ENCODE data around the gene LGR6. TPM values are rescaled to one million over a fixed set of nuclear protein-coding genes. Genes with fewer than 3 reads are reported as not detected.
A peak's percentile ranks its signal among the peaks of the same experiment; 100 is the strongest.
"Not testable (repeated sequence)": the region's sequence is repeated elsewhere in the genome, so short reads cannot be mapped to it uniquely, and the experiment has no call there.

The LGR6 gene
- total RNA-seq, 2 donors from 2014 or later: 5.8 to 5.9 TPM

GRCh38 chr1:202261209-202261958 lies 67.8 kb downstream of the LGR6 start:
- H3K27me3 Mint-ChIP-seq; H3K36me3 Mint-ChIP-seq; ATAC-seq; H3K4me3 Mint-ChIP-seq; H3K27ac Mint-ChIP-seq; H3K9me3 Mint-ChIP-seq; DNase-seq (ENCODE audit: low spot score): not testable (repeated sequence)
- peaks cover 17 to 18% of the 10 kb centered on the region in 2 donors for H3K4me1 Mint-ChIP-seq (ENCODE audit: low read depth in 2 of 2)

GRCh38 chr1:202263628-202264027 lies 70.0 kb downstream of the LGR6 start:
- peak; percentile 77 to 84 for ATAC-seq

GRCh38 chr1:202264300-202264699 lies 70.7 kb downstream of the LGR6 start:
- Mint-ChIP-seq H3K9me3 (no peaks in the 10 kb centered on the region), H3K4me1 (ENCODE audit: low read depth in 2 of 2) (peaks cover 8 to 10% of the 10 kb centered on the region in 2 donors), H3K27me3 (no peaks in the 10 kb centered on the region), H3K36me3 (peaks cover 5% of the 10 kb centered on the region), H3K27ac (peak overlapping the region; percentile 68 to 76), H3K4me3 (no peak overlapping the region)
- no peak for DNase-seq (ENCODE audit: low spot score)
- peak in 1 of 2 donors; percentile 47 for ATAC-seq

More at GRCh38 chr1:202263628-202264027, 70.0 kb downstream of the LGR6 start:
- H3K36me3 Mint-ChIP-seq: peaks cover 5% of the 10 kb centered on the region
- no peak for DNase-seq (ENCODE audit: low spot score)
- peak overlapping the region; percentile 68 to 76 for H3K27ac Mint-ChIP-seq
- peak overlapping the region; percentile 74 for H3K4me3 Mint-ChIP-seq
- no peaks in the 10 kb centered on the region for H3K9me3 Mint-ChIP-seq
- peaks cover 8 to 10% of the 10 kb centered on the region in 2 donors for H3K4me1 Mint-ChIP-seq (ENCODE audit: low read depth in 2 of 2)
- no peaks in the 10 kb centered on the region for H3K27me3 Mint-ChIP-seq

- no peaks in the 10 kb centered on the region for H3K27me3 Mint-ChIP-seq
- H3K4me3 Mint-ChIP-seq: no peak overlapping the region
- no peak for DNase-seq (ENCODE audit: low spot score)
- H3K9me3 Mint-ChIP-seq: no peaks in the 10 kb centered on the region
- H3K4me1 Mint-ChIP-seq (ENCODE audit: low read depth in 2 of 2): peaks cover 8% of the 10 kb centered on the region in 2 donors
- peak overlapping the region; percentile 68 to 76 for H3K27ac Mint-ChIP-seq
- peaks cover 5% of the 10 kb centered on the region for H3K36me3 Mint-ChIP-seq
- no peak for ATAC-seq
These were observed 71.1 kb downstream of the LGR6 start for GRCh38 chr1:202264726-202265125.

DNA sequence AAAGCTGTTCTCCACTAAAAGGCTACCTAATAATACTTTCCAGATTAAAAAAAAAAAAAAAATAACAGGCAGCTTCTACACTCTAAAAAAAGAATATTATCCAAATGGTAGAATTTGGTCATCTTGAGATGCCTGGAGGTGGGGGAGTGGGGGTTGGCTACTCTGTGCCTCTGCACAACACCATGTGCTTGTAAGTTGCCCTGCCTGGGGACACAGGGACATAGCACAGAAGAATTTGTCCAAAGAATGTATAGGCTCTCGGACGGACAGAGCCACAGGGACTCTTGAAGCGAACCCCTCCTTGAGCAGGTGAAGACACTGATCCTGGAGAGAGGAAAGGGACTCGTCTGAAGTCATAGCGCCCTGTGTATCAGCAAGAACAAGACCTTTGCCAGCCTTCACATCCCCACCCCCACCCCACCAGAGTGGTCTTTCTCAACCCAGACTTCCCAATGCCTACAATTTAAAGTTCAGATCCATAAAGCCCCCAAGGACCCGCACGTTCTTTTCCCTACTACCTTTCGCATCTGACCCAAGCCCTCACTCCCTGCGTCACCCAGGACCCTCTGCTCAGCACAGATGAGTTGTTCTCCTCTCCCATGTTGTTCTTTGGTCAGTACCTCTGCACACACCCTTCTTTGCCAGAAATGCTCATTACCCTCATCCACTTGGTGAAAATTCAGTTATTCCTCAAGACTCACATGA lies 72.6 kb downstream of the LGR6 start:
- no peaks in the 10 kb centered on the region for H3K27me3 Mint-ChIP-seq
- H3K36me3 Mint-ChIP-seq: peaks cover 5% of the 10 kb centered on the region
- DNase-seq (ENCODE audit: low spot score): no peak
- no peak overlapping the region for H3K4me3 Mint-ChIP-seq
- H3K9me3 Mint-ChIP-seq: no peaks in the 10 kb centered on the region
- H3K27ac Mint-ChIP-seq: no peak overlapping the region
- no peak for ATAC-seq
- H3K4me1 Mint-ChIP-seq (ENCODE audit: low read depth in 2 of 2): peaks cover 8% of the 10 kb centered on the region in 2 donors

DNA sequence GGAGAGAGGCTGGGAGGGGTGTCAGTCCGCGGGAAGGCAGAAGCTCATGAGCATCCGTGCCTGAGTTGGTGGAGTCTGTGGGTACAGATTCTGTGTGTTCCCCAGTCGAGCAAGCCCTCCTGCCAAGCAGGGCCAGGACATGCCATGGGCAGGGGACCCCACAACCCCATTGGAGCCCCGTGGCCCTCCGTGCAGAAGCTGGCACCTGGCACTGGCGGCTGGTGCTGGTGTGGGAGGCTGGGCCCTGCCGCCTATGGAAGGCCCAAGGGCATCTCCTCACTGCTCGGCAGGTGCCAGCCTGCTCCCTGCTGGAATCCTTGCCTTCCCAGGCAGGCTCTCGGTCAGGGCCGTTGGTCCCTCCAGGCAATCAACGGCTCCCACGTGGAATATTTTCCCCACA lies 74.4 kb downstream of the LGR6 start:
- no peak overlapping the region for H3K27ac Mint-ChIP-seq
- DNase-seq (ENCODE audit: low spot score): no peak
- no peaks in the 10 kb centered on the region for H3K27me3 Mint-ChIP-seq
- H3K9me3 Mint-ChIP-seq: no peaks in the 10 kb centered on the region
- H3K4me3 Mint-ChIP-seq: no peak overlapping the region
- H3K36me3 Mint-ChIP-seq: no peaks in the 10 kb centered on the region
- H3K4me1 Mint-ChIP-seq (ENCODE audit: low read depth in 2 of 2): peaks cover 8 to 14% of the 10 kb centered on the region in 2 donors
- no peak for ATAC-seq

DNA sequence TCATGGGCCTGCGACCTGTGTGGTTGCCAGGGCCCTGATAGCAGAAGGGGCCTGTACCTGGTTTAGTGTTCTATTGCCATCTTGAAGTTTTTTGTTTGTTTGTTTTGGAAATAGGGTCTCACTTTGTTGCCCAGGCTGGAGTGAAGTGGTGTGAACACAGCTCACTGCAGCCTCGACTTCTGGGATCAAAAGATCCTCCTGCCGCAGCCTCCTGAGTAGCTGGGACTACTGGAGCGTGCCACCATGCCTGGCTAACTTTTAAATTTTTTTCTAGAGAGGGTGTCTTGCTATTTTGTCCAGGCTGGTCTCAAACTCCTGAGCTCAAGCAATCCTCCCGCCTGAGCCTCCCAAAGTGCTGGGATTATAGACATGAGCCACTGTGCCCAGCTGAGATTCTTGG lies 75.2 kb downstream of the LGR6 start:
- Mint-ChIP-seq H3K4me3 (no peak overlapping the region), H3K27ac (peak overlapping the region in 1 of 2 donors; percentile 10), H3K9me3 (no peaks in the 10 kb centered on the region), H3K36me3 (no peaks in the 10 kb centered on the region), H3K27me3 (no peaks in the 10 kb centered on the region), H3K4me1 (ENCODE audit: low read depth in 2 of 2) (peaks cover 2 to 10% of the 10 kb centered on the region in 2 donors)
- DNase-seq (ENCODE audit: low spot score) (no peak), ATAC-seq (no peak)

- Mint-ChIP-seq H3K36me3 (no peaks in the 10 kb centered on the region), H3K4me3 (no peak overlapping the region), H3K27ac (peak overlapping the region in 1 of 2 donors; percentile 71), H3K27me3 (no peaks in the 10 kb centered on the region), H3K4me1 (ENCODE audit: low read depth in 2 of 2) (peaks cover 0 to 17% of the 10 kb centered on the region in 2 donors), H3K9me3 (no peaks in the 10 kb centered on the region)
- no peak for ATAC-seq
- no peak for DNase-seq (ENCODE audit: low spot score)
These were observed 77.3 kb downstream of the LGR6 start for GRCh38 chr1:202270871-202271326.

GRCh38 chr1:202272103-202272845 lies 78.7 kb downstream of the LGR6 start:
- Mint-ChIP-seq H3K4me3 (no peak overlapping the region), H3K27ac (peak overlapping the region in 1 of 2 donors; percentile 28), H3K27me3 (no peaks in the 10 kb centered on the region), H3K4me1 (ENCODE audit: low read depth in 2 of 2) (peaks cover 0 to 17% of the 10 kb centered on the region in 2 donors), H3K36me3 (no peaks in the 10 kb centered on the region), H3K9me3 (no peaks in the 10 kb centered on the region)
- no peak for ATAC-seq
- no peak for DNase-seq (ENCODE audit: low spot score)

GRCh38 chr1:202274611-202275010 lies 81.0 kb downstream of the LGR6 start:
- H3K27ac Mint-ChIP-seq: peak overlapping the region in 1 of 2 donors; percentile 50
- DNase-seq (ENCODE audit: low spot score): peak; percentile 66
- no peaks in the 10 kb centered on the region for H3K36me3 Mint-ChIP-seq
- peaks cover 0 to 20% of the 10 kb centered on the region in 2 donors for H3K4me1 Mint-ChIP-seq (ENCODE audit: low read depth in 2 of 2)
- no peak overlapping the region for H3K4me3 Mint-ChIP-seq
- peak; percentile 55 to 74 for ATAC-seq
- no peaks in the 10 kb centered on the region for H3K27me3 Mint-ChIP-seq
- H3K9me3 Mint-ChIP-seq: no peaks in the 10 kb centered on the region

DNA sequence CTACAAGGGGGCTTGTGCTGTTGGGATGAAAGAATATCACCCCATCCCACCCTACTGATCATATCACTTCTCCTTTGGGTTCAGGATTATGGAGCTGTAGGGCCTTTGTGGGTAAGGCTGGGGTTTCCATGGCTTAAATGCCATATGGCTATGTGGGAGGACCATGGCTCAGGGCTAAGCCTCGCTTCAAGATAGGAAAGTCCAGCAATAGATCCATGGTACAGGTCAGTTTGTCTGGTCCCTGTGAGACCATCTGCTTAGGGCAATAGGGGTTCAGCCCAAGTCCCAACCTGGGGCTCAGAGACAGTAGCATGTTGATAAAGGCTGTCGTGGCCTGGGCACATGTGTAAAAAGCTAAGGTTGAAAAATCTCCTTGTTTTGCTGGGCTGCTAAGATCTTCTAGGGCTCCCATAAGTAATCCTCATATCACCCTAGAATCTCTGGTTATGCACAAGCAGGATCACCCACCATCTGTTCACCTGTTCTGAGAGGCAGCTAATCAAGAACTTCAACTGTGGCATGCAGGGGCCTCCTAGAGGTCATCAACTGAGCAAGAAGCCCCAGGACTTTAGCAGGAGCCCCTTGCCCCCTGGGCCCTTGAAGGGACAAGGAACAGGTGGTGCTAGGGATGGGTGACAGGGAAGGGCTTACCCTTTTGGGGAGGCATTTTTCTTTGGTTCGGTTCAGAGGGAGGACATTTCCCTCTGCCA lies 81.6 kb downstream of the LGR6 start:
- no peak for DNase-seq (ENCODE audit: low spot score)
- no peak overlapping the region for H3K27ac Mint-ChIP-seq
- ATAC-seq: no peak
- H3K4me3 Mint-ChIP-seq: no peak overlapping the region
- H3K36me3 Mint-ChIP-seq: no peaks in the 10 kb centered on the region
- H3K27me3 Mint-ChIP-seq: no peaks in the 10 kb centered on the region
- H3K9me3 Mint-ChIP-seq: no peaks in the 10 kb centered on the region
- H3K4me1 Mint-ChIP-seq (ENCODE audit: low read depth in 2 of 2): peaks cover 0 to 20% of the 10 kb centered on the region in 2 donors

DNA sequence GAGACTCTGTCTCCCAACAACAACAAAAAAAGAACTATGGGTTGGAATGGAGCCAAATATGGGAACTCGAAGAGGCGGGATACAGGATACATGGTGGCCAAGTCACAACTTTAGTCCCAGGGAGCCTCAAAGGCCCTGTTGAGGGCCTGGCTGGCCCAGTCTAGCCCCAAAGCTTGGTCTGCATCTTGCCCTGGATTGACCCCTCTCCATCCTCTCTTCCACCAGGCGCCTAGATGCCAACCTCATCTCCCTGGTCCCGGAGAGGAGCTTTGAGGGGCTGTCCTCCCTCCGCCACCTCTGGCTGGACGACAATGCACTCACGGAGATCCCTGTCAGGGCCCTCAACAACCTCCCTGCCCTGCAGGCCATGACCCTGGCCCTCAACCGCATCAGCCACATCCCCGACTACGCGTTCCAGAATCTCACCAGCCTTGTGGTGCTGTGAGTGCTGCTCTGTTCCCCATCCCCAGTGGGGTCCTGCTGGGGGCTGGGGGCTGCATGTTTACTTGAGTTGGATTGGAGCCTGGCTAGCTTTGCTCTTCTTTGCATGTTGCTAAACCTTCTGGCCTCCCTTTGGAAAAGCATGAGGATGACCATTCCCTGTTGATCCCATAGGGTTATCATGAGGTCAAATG lies 82.6 kb downstream of the LGR6 start:
- Mint-ChIP-seq H3K4me3 (no peak overlapping the region), H3K27me3 (no peaks in the 10 kb centered on the region), H3K27ac (no peak overlapping the region), H3K9me3 (no peaks in the 10 kb centered on the region), H3K36me3 (no peaks in the 10 kb centered on the region), H3K4me1 (ENCODE audit: low read depth in 2 of 2) (peaks cover 0 to 20% of the 10 kb centered on the region in 2 donors)
- DNase-seq (ENCODE audit: low spot score) (no peak), ATAC-seq (no peak)

DNA sequence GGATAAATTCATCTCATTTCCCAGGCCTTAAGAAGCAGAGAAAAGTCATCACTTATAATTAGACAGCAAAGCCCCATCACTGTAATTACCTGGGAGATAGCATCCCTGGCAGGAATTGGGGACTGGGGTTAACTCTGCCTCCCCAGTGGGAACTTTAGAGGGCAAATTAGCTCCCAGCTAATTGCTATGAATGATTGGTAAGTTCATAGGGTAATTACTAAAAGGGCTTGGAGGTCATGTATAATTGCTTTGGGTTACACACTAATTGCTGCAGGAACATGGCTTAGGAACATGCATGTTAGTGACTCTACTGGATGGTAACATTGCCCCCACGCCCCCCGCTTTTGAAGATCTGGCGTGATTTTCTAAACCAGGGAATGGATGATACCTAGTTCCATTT lies 83.3 kb downstream of the LGR6 start:
- Mint-ChIP-seq H3K36me3 (no peaks in the 10 kb centered on the region), H3K9me3 (no peaks in the 10 kb centered on the region), H3K27ac (no peak overlapping the region), H3K27me3 (no peaks in the 10 kb centered on the region), H3K4me1 (ENCODE audit: low read depth in 2 of 2) (peaks cover 0 to 23% of the 10 kb centered on the region in 2 donors), H3K4me3 (no peak overlapping the region)
- no peak for ATAC-seq
- no peak for DNase-seq (ENCODE audit: low spot score)

Measured in natural killer cell treated with Interleukin-12 subunit alpha and Interleukin-12 subunit beta and Interleukin-15 and Interleukin-18, amount 100 ng/mL, for 72 hours (primary cell).